ACC112 (cell line): ENCODE measurements around the gene SCARF1.
"Not testable (repeated sequence)": the region's sequence is repeated elsewhere in the genome, so short reads cannot be mapped to it uniquely, and the experiment has no call there.

Experiments used
- H2AFZ ChIP-seq: fragments of 200-600 bp; sonication (generic); one replicate; pipeline ENCODE4 v1.6.0; 2017; ENCODE audit warnings: antibody characterized with exemption, low read length; ENCODE audit not compliant: unreplicated experiment
- H3K27ac ChIP-seq: fragments of 200-600 bp; sonication (generic); 2 replicates; pipeline ENCODE4 v1.5.1; 2014; ENCODE audit warnings: low read depth, mild to moderate bottlenecking, antibody characterized with exemption, low read length, moderate library complexity
- H3K27me3 ChIP-seq: fragments of 200-600 bp; sonication (generic); 2 replicates; pipeline ENCODE4 v1.6.1; 2014; ENCODE audit warnings: mild to moderate bottlenecking, antibody characterized with exemption, low read length, moderate library complexity, mixed read lengths; ENCODE audit not compliant: insufficient read depth
- H3K36me3 ChIP-seq: fragments of 200-600 bp; sonication (generic); 2 replicates; pipeline ENCODE4 v1.6.1; 2016; ENCODE audit warnings: mild to moderate bottlenecking, antibody characterized with exemption, low read length, moderate library complexity, mixed read lengths; ENCODE audit not compliant: insufficient read depth
- H3K4me1 ChIP-seq: fragments of 200-600 bp; sonication (generic); one replicate; pipeline ENCODE4 v1.6.1; 2016; ENCODE audit warnings: low read length, mixed read lengths; ENCODE audit not compliant: insufficient read depth, unreplicated experiment, control insufficient read depth
- H3K4me3 ChIP-seq: fragments of 200-600 bp; sonication (generic); 2 replicates; pipeline ENCODE4 v1.5.1; 2014; ENCODE audit warnings: mild to moderate bottlenecking, low read depth, low read length
- H3K79me2 ChIP-seq: fragments of 200-600 bp; sonication (generic); one replicate; pipeline ENCODE4 v1.6.0; 2016; ENCODE audit warnings: low read length; ENCODE audit not compliant: control insufficient read depth, unreplicated experiment, insufficient read depth

The SCARF1 gene

GRCh38 chr17:1663934-1664333 is 18.4 kb upstream of the SCARF1 start:
- H3K4me1 ChIP-seq, H3K4me3 ChIP-seq, H3K79me2 ChIP-seq, H3K27ac ChIP-seq, H2AFZ ChIP-seq, H3K27me3 ChIP-seq: not testable (repeated sequence)
- peaks cover 42% of the 10 kb centered on the region for H3K36me3 ChIP-seq

GRCh38 chr17:1661045-1661444 is 15.5 kb upstream of the SCARF1 start:
- H2AFZ ChIP-seq = no peak overlapping the region
- no peaks in the 10 kb centered on the region for H3K79me2 ChIP-seq
- no peak overlapping the region for H3K4me3 ChIP-seq
- H3K4me1 ChIP-seq = no peaks in the 10 kb centered on the region
- H3K27me3 ChIP-seq = no peaks in the 10 kb centered on the region
- no peak overlapping the region for H3K27ac ChIP-seq
- H3K36me3 ChIP-seq = peaks cover 54% of the 10 kb centered on the region

GRCh38 chr17:1658100-1658499 is 12.6 kb upstream of the SCARF1 start:
- H2AFZ ChIP-seq = no peak overlapping the region
- no peak overlapping the region for H3K27ac ChIP-seq
- H3K4me1 ChIP-seq = no peaks in the 10 kb centered on the region
- no peaks in the 10 kb centered on the region for H3K79me2 ChIP-seq
- H3K36me3 ChIP-seq = peaks cover 65% of the 10 kb centered on the region
- no peaks in the 10 kb centered on the region for H3K27me3 ChIP-seq
- H3K4me3 ChIP-seq = no peak overlapping the region

GRCh38 chr17:1653735-1654134 is 8.2 kb upstream of the SCARF1 start:
- H2AFZ ChIP-seq = no peak overlapping the region
- H3K27me3 ChIP-seq = no peaks in the 10 kb centered on the region
- H3K79me2 ChIP-seq = no peaks in the 10 kb centered on the region
- peaks cover 53% of the 10 kb centered on the region for H3K36me3 ChIP-seq
- H3K27ac ChIP-seq = no peak overlapping the region
- H3K4me1 ChIP-seq = peaks cover 6% of the 10 kb centered on the region
- H3K4me3 ChIP-seq = no peak overlapping the region

- not testable (repeated sequence) for H2AFZ ChIP-seq, H3K27me3 ChIP-seq
Observed at GRCh38 chr17:1652794-1653193, 7.3 kb upstream of the SCARF1 start.

GRCh38 chr17:1651559-1651844 is 6.0 kb upstream of the SCARF1 start:
- H2AFZ ChIP-seq = no peak overlapping the region
- no peaks in the 10 kb centered on the region for H3K27me3 ChIP-seq
- peaks cover 14% of the 10 kb centered on the region for H3K4me1 ChIP-seq
- H3K27ac ChIP-seq = no peak overlapping the region
- no peaks in the 10 kb centered on the region for H3K79me2 ChIP-seq
- H3K4me3 ChIP-seq = no peak overlapping the region
- H3K36me3 ChIP-seq = peaks cover 38% of the 10 kb centered on the region

More at GRCh38 chr17:1652794-1653193, 7.3 kb upstream of the SCARF1 start:
- H3K4me3 ChIP-seq, H3K79me2 ChIP-seq, H3K27ac ChIP-seq: not testable (repeated sequence)
- Histone ChIP-seq H3K36me3 (peaks cover 43% of the 10 kb centered on the region), H3K4me1 (peaks cover 13% of the 10 kb centered on the region)

- Histone ChIP-seq H3K36me3 (peaks cover 34% of the 10 kb centered on the region), H3K4me3 (no peak overlapping the region), H3K27me3 (no peaks in the 10 kb centered on the region), H3K4me1 (peaks cover 14% of the 10 kb centered on the region), H3K79me2 (no peaks in the 10 kb centered on the region), H2AFZ (no peak overlapping the region), H3K27ac (no peak overlapping the region)
Observed at GRCh38 chr17:1650731-1651558, 5.4 kb upstream of the SCARF1 start.

GRCh38 chr17:1649844-1650501 is 4.4 kb upstream of the SCARF1 start, which contains the start of gene RILP:
Gene RILP, minus strand, starts transcription at chr17:1649866. Its CDS starts 62 bp downstream, at chr17:1649804.
- Histone ChIP-seq H3K4me3 (peak within 1 kb of the TSS; percentile 90), H3K4me1 (peaks cover 14% of the 10 kb centered on the region), H3K36me3 (peaks cover 31% of the 10 kb centered on the region), H3K27me3 (no peaks in the 10 kb centered on the region), H3K79me2 (no peaks in the 10 kb centered on the region), H3K27ac (peak within 1 kb of the TSS; percentile 68; the same call in 1 of the 2 replicates), H2AFZ (peak within 1 kb of the TSS; percentile 83)

- no peaks in the 10 kb centered on the region for H3K27me3 ChIP-seq
- peaks cover 20% of the 10 kb centered on the region for H3K4me1 ChIP-seq
- peak overlapping the region; percentile 68; the same call in 1 of the 2 replicates for H3K27ac ChIP-seq
- peak overlapping the region; percentile 90 for H3K4me3 ChIP-seq
- H3K79me2 ChIP-seq = no peaks in the 10 kb centered on the region
- H2AFZ ChIP-seq = peak overlapping the region; percentile 78
- H3K36me3 ChIP-seq = peaks cover 25% of the 10 kb centered on the region
Observed at GRCh38 chr17:1648963-1649843, 3.7 kb upstream of the SCARF1 start.

GRCh38 chr17:1648173-1648962 is 2.8 kb upstream of the SCARF1 start:
- no peaks in the 10 kb centered on the region for H3K27me3 ChIP-seq
- no peaks in the 10 kb centered on the region for H3K79me2 ChIP-seq
- peaks cover 17% of the 10 kb centered on the region for H3K36me3 ChIP-seq
- H2AFZ ChIP-seq = peak overlapping the region; percentile 83
- no peak overlapping the region for H3K27ac ChIP-seq
- H3K4me1 ChIP-seq = peaks cover 25% of the 10 kb centered on the region
- peak overlapping the region; percentile 72 for H3K4me3 ChIP-seq
